Activated naive CD8-positive, alpha-beta T cell treated with anti-CD3 and anti-CD28 coated beads, Interleukin-2, amount 50 U/mL, for 16 hours (primary cell): ENCODE results near the gene MAD1L1.

Experiments
- DNase-seq: peaks from one replicate; pipeline ENCODE4 v3.0.0-alpha.2; 2020; ENCODE audit warnings: low read depth, low spot score

MAD1L1 gene

GRCh38 chr7:2258661-2259365 is 26.1 kb upstream of the MAD1L1 start:
- DNase-seq = no peak

GRCh38 chr7:2257651-2258050 is 24.9 kb upstream of the MAD1L1 start:
- no peak for DNase-seq

- DNase-seq = no peak
Observed at GRCh38 chr7:2257046-2257551, 24.4 kb upstream of the MAD1L1 start.

GRCh38 chr7:2256306-2257045 is 23.7 kb upstream of the MAD1L1 start:
- no peak for DNase-seq

- DNase-seq = no peak
Observed at GRCh38 chr7:2255145-2256139, 22.7 kb upstream of the MAD1L1 start.

- DNase-seq = no peak
Observed at GRCh38 chr7:2254429-2255144, 21.8 kb upstream of the MAD1L1 start.

- DNase-seq = no peak
Observed at GRCh38 chr7:2253525-2254244, 20.9 kb upstream of the MAD1L1 start.

- DNase-seq = no peak
Observed at GRCh38 chr7:2253021-2253420, 20.3 kb upstream of the MAD1L1 start.

GRCh38 chr7:2251841-2252771 is 19.4 kb upstream of the MAD1L1 start:
- no peak for DNase-seq

- DNase-seq = no peak
Observed at GRCh38 chr7:2251381-2251780, 18.6 kb upstream of the MAD1L1 start.

- DNase-seq = no peak
Observed at GRCh38 chr7:2249744-2250323, 17.1 kb upstream of the MAD1L1 start.

GRCh38 chr7:2248984-2249694 is 16.4 kb upstream of the MAD1L1 start:
- DNase-seq = no peak

- no peak for DNase-seq
Observed at GRCh38 chr7:2247141-2247995, 14.6 kb upstream of the MAD1L1 start.

- no peak for DNase-seq
Observed at GRCh38 chr7:2245883-2246675, 13.3 kb upstream of the MAD1L1 start.

- DNase-seq = no peak
Observed at GRCh38 chr7:2244404-2244995, 11.8 kb upstream of the MAD1L1 start.

GRCh38 chr7:2243458-2243857 is 10.7 kb upstream of the MAD1L1 start:
- no peak for DNase-seq
